CD14-positive monocyte (primary cell): Measurements from ENCODE around the gene EPHA6. TPM values are rescaled to one million over a fixed set of nuclear protein-coding genes. Genes with fewer than 3 reads are reported as not detected.

Experiments used
- DNase-seq, 3 donors: peaks; one replicate each; pipeline ENCODE4 v3.0.0-alpha.2; 2011 to 2022
- H2AFZ ChIP-seq: 2 replicates; pipeline ENCODE4 v1.6.0; 2012; ENCODE audit warnings: mild to moderate bottlenecking, low read depth, low read length, inconsistent platforms; ENCODE audit not compliant: insufficient read depth, poor library complexity, severe bottlenecking
- H3K27ac ChIP-seq, 2 donors: 1 replicate in 1 of 2; 2 replicates in 1 of 2; pipeline ENCODE4 v1.5.1; 2012 to 2013; ENCODE audit warnings: low read length in 2 of 2, control low read depth in 1 of 2, inconsistent platforms in 1 of 2, low read depth in 1 of 2, mild to moderate bottlenecking in 1 of 2
- H3K27me3 ChIP-seq, 2 donors: one replicate each; pipeline versions ENCODE4 v1.6.0 to v1.6.1; 2011 to 2013; ENCODE audit warnings: low read length in 2 of 2; ENCODE audit not compliant: control insufficient read depth in 2 of 2, insufficient read depth in 2 of 2
- H3K36me3 ChIP-seq, 2 donors: replicated peaks in 1 of 2; 1 replicate in 1 of 2; 2 replicates in 1 of 2; pipeline versions ENCODE4 v1.5.1 to v1.6.1; 2012 to 2013; ENCODE audit warnings: low read length in 2 of 2, control low read depth in 1 of 2, inconsistent platforms in 1 of 2, mild to moderate bottlenecking in 1 of 2; ENCODE audit not compliant: insufficient read depth in 2 of 2, control insufficient read depth in 1 of 2
- H3K4me1 ChIP-seq, 2 donors: 1 replicate in 1 of 2; 2 replicates in 1 of 2; pipeline versions ENCODE4 v1.5.1 to v1.6.1; 2012 to 2013; ENCODE audit warnings: low read length in 2 of 2, control low read depth in 1 of 2, inconsistent platforms in 1 of 2, mild to moderate bottlenecking in 1 of 2, moderate library complexity in 1 of 2; ENCODE audit not compliant: insufficient read depth in 2 of 2, control insufficient read depth in 1 of 2
- H3K4me2 ChIP-seq: replicated peaks from 2 replicates; pipeline ENCODE3; 2012; ENCODE audit warnings: low read length, moderate library complexity, mild to moderate bottlenecking; ENCODE audit not compliant: poor library complexity, severe bottlenecking; ENCODE audit errors: extremely low read depth
- H3K4me3 ChIP-seq, 3 experiments: fragments of 200-600 bp in 1 of 3; sonication (generic) in 1 of 3; replicated peaks in 1 of 3; 1 replicate in 2 of 3; 2 replicates in 1 of 3; pipeline ENCODE4 v1.5.1; 2011 to 2013; ENCODE audit warnings: low read length in 3 of 3, mild to moderate bottlenecking in 3 of 3, control low read depth in 2 of 3, low read depth in 2 of 3, inconsistent platforms in 1 of 3, moderate library complexity in 1 of 3
- H3K79me2 ChIP-seq: 2 replicates; pipeline ENCODE4 v1.6.0; 2012; ENCODE audit warnings: mild to moderate bottlenecking, control low read depth, inconsistent platforms, low read length, moderate library complexity; ENCODE audit not compliant: insufficient read depth
- H3K9ac ChIP-seq: 2 replicates; pipeline ENCODE4 v1.6.0; 2017; ENCODE audit warnings: low read length, mild to moderate bottlenecking; ENCODE audit not compliant: insufficient read depth, poor library complexity, severe bottlenecking
- H3K9me3 ChIP-seq, 2 donors: replicated peaks in 1 of 2; 1 replicate in 1 of 2; 2 replicates in 1 of 2; pipeline versions ENCODE4 v1.5.1 to v1.6.1; 2012 to 2013; ENCODE audit warnings: low read length in 2 of 2, control low read depth in 1 of 2; ENCODE audit not compliant: control insufficient read depth in 1 of 2, insufficient read depth in 1 of 2
- H4K20me1 ChIP-seq: 2 replicates; pipeline ENCODE4 v1.6.0; 2012; ENCODE audit warnings: mild to moderate bottlenecking, low read length, control low read depth, moderate library complexity; ENCODE audit not compliant: insufficient read depth
- H3K27ac Mint-ChIP-seq, 7 donors: one replicate each; pipeline ENCODE4 v1.8.0; 2020; ENCODE audit warnings: mild to moderate bottlenecking in 7 of 7, mixed read lengths in 7 of 7, moderate library complexity in 6 of 7, inconsistent platforms in 2 of 7
- H3K27me3 Mint-ChIP-seq, 3 donors: one replicate each; pipeline ENCODE4 v1.8.0; 2021 to 2022; ENCODE audit warnings: low read depth in 3 of 3, mild to moderate bottlenecking in 3 of 3, mixed read lengths in 3 of 3, moderate library complexity in 3 of 3, inconsistent platforms in 1 of 3
- H3K36me3 Mint-ChIP-seq, 2 donors: one replicate each; pipeline ENCODE4 v1.8.0; 2020; ENCODE audit warnings: mixed read lengths in 2 of 2, inconsistent platforms in 1 of 2, mild to moderate bottlenecking in 1 of 2
- H3K4me1 Mint-ChIP-seq: one replicate; pipeline ENCODE4 v1.8.0; 2020; ENCODE audit warnings: mild to moderate bottlenecking, mixed read lengths
- H3K4me3 Mint-ChIP-seq, 2 donors: one replicate each; pipeline ENCODE4 v1.8.0; 2020; ENCODE audit warnings: mild to moderate bottlenecking in 2 of 2, mixed read lengths in 2 of 2, moderate library complexity in 1 of 2
- H3K9me3 Mint-ChIP-seq, 7 donors: one replicate each; pipeline ENCODE4 v1.8.0; 2020 to 2022; ENCODE audit warnings: mixed read lengths in 7 of 7, mild to moderate bottlenecking in 6 of 7, moderate library complexity in 6 of 7, inconsistent platforms in 2 of 7
- WGBS: methylation state at CpG from one replicate; pipeline ENCODE4 v1.1.5; 2013; ENCODE audit warnings: missing lambda C conversion rate; ENCODE audit not compliant: insufficient coverage; 5-methylcytosine and 5-hydroxymethylcytosine counted together
- intact Hi-C, 2 donors: fragments of 100-400 bp; cut with micrococcal nuclease; formaldehyde crosslinking; loops; one replicate each; pipeline versions ENCODE4 v1.15.0 to v1.15.1; 2023
- polyA plus RNA-seq, 3 donors: library from polyadenylated mRNA; depleted of rRNA in 1 of 3; unstranded in 2 of 3; stranded (reverse) in 1 of 3; fragments of 300-500 nt in 2 of 3; fragments of >200 nt in 1 of 3; fragmentation: Illumina TruSeq in 2 of 3; gene quantifications; 1 replicate in 2 of 3; 2 replicates in 1 of 3; pipeline ENCODE4 v1.2.3, GENCODE V29; 2012 to 2021
- TF ChIP-seq, protein P1 (sequence below): fragments of 200-600 bp; IDR thresholded peaks from one replicate; pipeline ENCODE4 v1.8.0; 2022; ENCODE audit warnings: antibody characterized with exemption, mild to moderate bottlenecking

The EPHA6 gene
- polyA plus RNA-seq, 3 donors: not detected

- Histone ChIP-seq H3K9me3 (no peaks in the 10 kb centered on the region), H3K4me1 (no peaks in the 10 kb centered on the region), H3K27ac (no peak overlapping the region), H3K27me3 (no peaks in the 10 kb centered on the region), H3K79me2 (no peaks in the 10 kb centered on the region), H3K36me3 (no peaks in the 10 kb centered on the region), H3K4me3 (no peak overlapping the region), H3K4me2 (no peak overlapping the region), H4K20me1 (no peaks in the 10 kb centered on the region), H2AFZ (no peak overlapping the region), H3K9ac (no peak overlapping the region)
- no peak overlapping the region for H3K27ac Mint-ChIP-seq
- H3K4me3 Mint-ChIP-seq: no peak overlapping the region
- no peak for DNase-seq
- WGBS: 57% methylated on average over 1 of the region's 2 CpGs
- no peaks in the 10 kb centered on the region for H3K36me3 Mint-ChIP-seq
- intact Hi-C loops: no loop called here
- TF ChIP-seq, protein P1, sequence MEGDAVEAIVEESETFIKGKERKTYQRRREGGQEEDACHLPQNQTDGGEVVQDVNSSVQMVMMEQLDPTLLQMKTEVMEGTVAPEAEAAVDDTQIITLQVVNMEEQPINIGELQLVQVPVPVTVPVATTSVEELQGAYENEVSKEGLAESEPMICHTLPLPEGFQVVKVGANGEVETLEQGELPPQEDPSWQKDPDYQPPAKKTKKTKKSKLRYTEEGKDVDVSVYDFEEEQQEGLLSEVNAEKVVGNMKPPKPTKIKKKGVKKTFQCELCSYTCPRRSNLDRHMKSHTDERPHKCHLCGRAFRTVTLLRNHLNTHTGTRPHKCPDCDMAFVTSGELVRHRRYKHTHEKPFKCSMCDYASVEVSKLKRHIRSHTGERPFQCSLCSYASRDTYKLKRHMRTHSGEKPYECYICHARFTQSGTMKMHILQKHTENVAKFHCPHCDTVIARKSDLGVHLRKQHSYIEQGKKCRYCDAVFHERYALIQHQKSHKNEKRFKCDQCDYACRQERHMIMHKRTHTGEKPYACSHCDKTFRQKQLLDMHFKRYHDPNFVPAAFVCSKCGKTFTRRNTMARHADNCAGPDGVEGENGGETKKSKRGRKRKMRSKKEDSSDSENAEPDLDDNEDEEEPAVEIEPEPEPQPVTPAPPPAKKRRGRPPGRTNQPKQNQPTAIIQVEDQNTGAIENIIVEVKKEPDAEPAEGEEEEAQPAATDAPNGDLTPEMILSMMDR: no peak
- H3K9me3 Mint-ChIP-seq: peaks cover 0 to 2% (median 0%) of the 10 kb centered on the region in 7 donors
- H3K27me3 Mint-ChIP-seq: no peaks in the 10 kb centered on the region
- H3K4me1 Mint-ChIP-seq: no peaks in the 10 kb centered on the region
Observed at GRCh38 chr3:96836153-96836915, 21.9 kb downstream of the EPHA6 start.

- no peaks in the 10 kb centered on the region for H3K79me2 ChIP-seq
- H3K4me2 ChIP-seq: no peak overlapping the region
- TF ChIP-seq, protein P1: no peak
- peaks cover 0 to 6% (median 1%) of the 10 kb centered on the region in 7 donors for H3K9me3 Mint-ChIP-seq
- no peak overlapping the region for H3K4me3 ChIP-seq
- no peak overlapping the region for H3K27ac Mint-ChIP-seq
- no peaks in the 10 kb centered on the region for H3K36me3 ChIP-seq
- H3K27me3 ChIP-seq: no peaks in the 10 kb centered on the region
- H3K27me3 Mint-ChIP-seq: no peaks in the 10 kb centered on the region
- no peaks in the 10 kb centered on the region for H3K4me1 Mint-ChIP-seq
- H2AFZ ChIP-seq: no peak overlapping the region
- intact Hi-C loops: no loop called here
- no peaks in the 10 kb centered on the region for H3K9me3 ChIP-seq
- H3K27ac ChIP-seq: no peak overlapping the region
- no peak for DNase-seq
- H3K4me1 ChIP-seq: no peaks in the 10 kb centered on the region
- no peak overlapping the region for H3K9ac ChIP-seq
- no peaks in the 10 kb centered on the region for H3K36me3 Mint-ChIP-seq
- H3K4me3 Mint-ChIP-seq: no peak overlapping the region
- 84% methylated on average over 3 of the region's 6 CpGs for WGBS
- no peaks in the 10 kb centered on the region for H4K20me1 ChIP-seq
Observed at GRCh38 chr3:96843505-96844203, 29.3 kb downstream of the EPHA6 start.
